ENCODE results near the gene C15orf62.
A peak's percentile ranks its signal among the peaks of the same experiment; 100 is the strongest.

Gene C15orf62

DNA sequence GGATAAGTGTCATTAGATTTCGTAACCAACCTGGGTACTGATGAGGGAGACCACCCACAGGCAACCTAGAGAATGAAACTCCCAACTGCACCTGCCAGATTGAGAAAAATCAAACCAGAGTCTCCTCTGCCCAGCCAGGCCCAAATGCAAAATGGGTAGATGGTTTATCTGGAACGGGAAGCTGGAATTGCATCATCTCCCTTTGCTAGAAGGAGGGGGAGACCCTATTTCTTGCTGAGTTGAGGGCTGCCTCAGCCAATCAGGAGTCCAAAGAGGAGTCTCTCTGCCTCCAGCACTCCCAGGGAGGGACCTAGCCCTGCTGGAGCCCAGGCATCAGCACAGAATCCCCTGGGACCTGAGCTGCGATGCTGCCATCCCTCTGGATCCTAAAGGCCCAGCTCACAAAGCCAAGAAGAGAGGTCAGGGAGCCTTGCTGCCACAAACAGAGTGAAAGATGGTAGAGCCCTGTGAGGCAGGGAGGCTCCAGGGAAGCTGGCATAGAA, 22.8 kb upstream of the C15orf62 start:
- ATAC-seq (replicated peaks) (no peak), DNase-seq (no peak)
- Mint-ChIP-seq H3K27ac (peak overlapping the region in 1 of 2 donors; percentile 98), H3K4me3 (no peak overlapping the region), H3K27me3 (no peaks in the 10 kb centered on the region), H3K36me3 (ENCODE audit: insufficient read depth) (peaks cover 34% of the 10 kb centered on the region), H3K4me1 (ENCODE audit: low read depth in 2 of 2) (peaks cover 24 to 32% of the 10 kb centered on the region in 2 donors), H3K9me3 (no peaks in the 10 kb centered on the region)

- H3K4me1 Mint-ChIP-seq (ENCODE audit: low read depth in 2 of 2), result peaks cover 25 to 35% of the 10 kb centered on the region in 2 donors
- ATAC-seq (replicated peaks) (no peak), DNase-seq (no peak)
- H3K27me3 Mint-ChIP-seq, result no peaks in the 10 kb centered on the region
- H3K36me3 Mint-ChIP-seq (ENCODE audit: insufficient read depth), result peaks cover 42% of the 10 kb centered on the region
- peak overlapping the region; percentile 41 to 98 for H3K27ac Mint-ChIP-seq
- H3K4me3 Mint-ChIP-seq, result no peak overlapping the region
- H3K9me3 Mint-ChIP-seq, result no peaks in the 10 kb centered on the region
Measured at GRCh38 chr15:40747685-40748631, 21.8 kb upstream of the C15orf62 start.

DNA sequence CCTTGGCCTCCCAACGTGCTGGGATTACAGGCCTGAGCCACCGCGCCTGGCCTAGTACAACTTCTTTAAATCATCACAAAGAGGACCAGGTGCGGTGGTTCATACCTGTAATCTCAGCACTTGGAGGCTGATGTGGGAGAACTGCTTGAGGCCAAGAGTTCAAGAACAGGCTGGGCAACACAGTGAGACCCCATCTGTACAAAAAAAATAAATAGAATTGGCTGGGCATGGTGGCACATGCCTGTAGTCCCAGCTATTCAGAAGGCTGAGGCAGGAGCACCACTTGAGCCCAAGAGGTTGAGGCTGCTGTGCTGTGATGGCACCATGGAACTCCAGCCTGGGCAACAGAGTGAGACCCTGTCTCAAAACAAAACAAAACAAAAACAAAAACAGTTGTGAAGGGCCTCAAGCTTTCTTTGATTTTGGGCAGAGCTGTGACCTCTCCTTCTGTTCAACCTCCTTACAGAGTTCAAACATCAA, 20.6 kb upstream of the C15orf62 start:
- Mint-ChIP-seq H3K4me3 (no peak overlapping the region), H3K4me1 (ENCODE audit: low read depth in 2 of 2) (peaks cover 27 to 36% of the 10 kb centered on the region in 2 donors), H3K27ac (no peak overlapping the region), H3K9me3 (no peaks in the 10 kb centered on the region), H3K27me3 (no peaks in the 10 kb centered on the region), H3K36me3 (ENCODE audit: insufficient read depth) (peaks cover 40% of the 10 kb centered on the region)
- ATAC-seq (replicated peaks), result no peak
- DNase-seq, result no peak

GRCh38 chr15:40750885-40751284, 18.9 kb upstream of the C15orf62 start:
- H3K4me1 Mint-ChIP-seq (ENCODE audit: low read depth in 2 of 2), result peaks cover 24 to 34% of the 10 kb centered on the region in 2 donors
- no peak overlapping the region for H3K4me3 Mint-ChIP-seq
- ATAC-seq (replicated peaks), result no peak
- DNase-seq, result no peak
- H3K27ac Mint-ChIP-seq, result no peak overlapping the region
- peaks cover 39% of the 10 kb centered on the region for H3K36me3 Mint-ChIP-seq (ENCODE audit: insufficient read depth)
- H3K27me3 Mint-ChIP-seq, result no peaks in the 10 kb centered on the region
- H3K9me3 Mint-ChIP-seq, result no peaks in the 10 kb centered on the region

DNA sequence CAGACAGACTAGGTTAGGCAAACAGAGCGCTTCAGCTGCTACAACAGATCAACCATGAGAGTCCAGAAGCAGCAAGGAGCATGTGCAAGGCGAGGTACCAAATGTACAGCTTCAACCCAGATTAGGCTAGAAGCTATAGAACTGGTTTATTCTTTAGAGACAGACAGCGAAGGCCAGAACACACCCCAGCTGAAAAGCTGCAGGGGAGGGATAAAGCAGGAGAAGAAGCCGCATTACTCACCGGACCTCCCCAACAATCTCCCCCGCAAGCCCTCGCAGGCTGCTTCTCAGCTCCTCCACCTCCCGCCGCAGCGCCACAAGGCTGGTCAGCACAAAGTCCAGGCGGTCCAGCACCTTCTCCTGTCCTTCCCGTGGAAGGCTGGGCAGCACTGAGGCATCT, 18.0 kb upstream of the C15orf62 start:
- ATAC-seq (replicated peaks) (no peak), DNase-seq (no peak)
- Mint-ChIP-seq H3K27ac (peak overlapping the region; percentile 41 to 98), H3K27me3 (no peaks in the 10 kb centered on the region), H3K36me3 (ENCODE audit: insufficient read depth) (peaks cover 39% of the 10 kb centered on the region), H3K9me3 (no peaks in the 10 kb centered on the region), H3K4me1 (ENCODE audit: low read depth in 2 of 2) (peaks cover 24 to 34% of the 10 kb centered on the region in 2 donors), H3K4me3 (no peak overlapping the region)

GRCh38 chr15:40754574-40754882, 15.3 kb upstream of the C15orf62 start:
- Mint-ChIP-seq H3K36me3 (ENCODE audit: insufficient read depth) (peaks cover 36% of the 10 kb centered on the region), H3K4me1 (ENCODE audit: low read depth in 2 of 2) (peaks cover 24 to 33% of the 10 kb centered on the region in 2 donors), H3K4me3 (peak overlapping the region; percentile 95 to 99), H3K9me3 (no peaks in the 10 kb centered on the region), H3K27ac (peak overlapping the region; percentile 95 to 98), H3K27me3 (no peaks in the 10 kb centered on the region)
- peak; percentile 26 for ATAC-seq (replicated peaks)
- DNase-seq, result peak in 1 of 3 experiments; percentile 32

DNA sequence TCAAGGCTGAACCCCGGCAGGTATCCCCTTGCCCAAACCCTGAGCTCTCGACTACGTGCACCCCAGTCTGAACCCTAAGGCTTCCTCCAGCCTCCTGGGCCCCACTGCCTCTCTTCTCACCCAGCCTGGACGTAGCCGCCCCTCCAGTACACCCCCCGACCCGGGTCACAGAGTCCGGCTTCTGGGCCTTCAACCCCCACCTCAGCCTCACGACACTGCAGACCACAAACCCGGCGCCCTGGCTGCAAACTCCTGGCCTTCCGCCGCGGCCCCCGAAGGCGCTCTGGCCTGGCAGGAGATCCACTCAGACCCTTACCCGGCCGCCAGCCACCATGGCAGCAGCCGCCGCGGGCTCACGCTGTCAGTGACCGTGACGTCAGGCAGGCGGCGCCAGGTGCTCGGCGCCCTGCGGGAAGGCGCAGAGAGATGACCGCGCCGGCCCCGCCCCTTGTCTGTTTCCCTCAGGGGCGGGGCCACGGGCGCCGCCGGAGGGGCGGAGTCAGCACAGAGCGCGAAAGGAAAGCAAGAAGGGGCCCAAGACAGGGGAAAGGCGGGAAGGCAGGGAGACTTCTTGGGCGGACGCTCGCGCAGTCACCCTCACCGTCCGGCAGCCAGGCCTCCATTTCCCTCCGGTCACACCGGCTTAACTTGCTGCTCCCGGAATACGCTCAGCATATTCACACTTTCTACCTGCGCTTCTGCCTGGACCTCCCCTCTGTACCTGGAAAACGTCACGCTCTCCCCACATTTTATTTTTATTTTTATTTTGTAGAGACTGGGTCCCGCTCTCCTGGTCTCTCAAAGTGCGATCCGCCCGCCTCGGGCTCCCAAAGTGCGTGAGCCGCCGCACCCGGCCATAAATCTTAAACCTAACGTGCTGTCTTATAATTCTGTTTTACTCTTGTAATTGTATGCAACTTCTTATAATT, 14.6 kb upstream of the C15orf62 start, which contains the start of gene RMDN3:
TSS of gene RMDN3 (minus strand) at position 372 of the 929 bp plus-strand sequence. CDS start 471 bp downstream, outside the sequence.
- Mint-ChIP-seq H3K36me3 (ENCODE audit: insufficient read depth) (peaks cover 32% of the 10 kb centered on the region), H3K27ac (peak within 1 kb of the TSS; percentile 95 to 98), H3K9me3 (no peaks in the 10 kb centered on the region), H3K27me3 (no peaks in the 10 kb centered on the region), H3K4me3 (peak within 1 kb of the TSS; percentile 95 to 99), H3K4me1 (ENCODE audit: low read depth in 2 of 2) (peaks cover 24 to 30% of the 10 kb centered on the region in 2 donors)
- DNase-seq, result peak; percentile 91 to 92 (median 92)
- peak; percentile 86 for ATAC-seq (replicated peaks)

DNA sequence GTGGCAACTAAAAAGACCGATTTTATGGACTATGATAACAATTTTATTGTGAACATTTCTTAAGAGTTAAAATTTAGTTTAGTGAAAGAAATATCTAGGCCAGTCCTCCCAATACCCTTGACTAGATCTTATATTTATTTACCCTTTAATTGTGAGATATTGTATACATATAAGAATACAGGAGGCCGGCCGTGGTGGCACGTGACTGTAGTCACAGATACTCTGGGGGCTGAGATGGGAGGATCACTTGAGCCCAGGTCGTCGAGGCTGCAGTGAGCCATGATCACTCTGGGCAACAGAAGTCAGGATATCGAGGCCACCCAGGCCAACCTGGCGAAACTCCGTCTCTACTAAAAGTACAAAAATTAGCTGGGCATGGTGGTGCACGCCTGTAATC, 14.0 kb upstream of the C15orf62 start:
- Mint-ChIP-seq H3K27ac (peak overlapping the region; percentile 95 to 98), H3K27me3 (no peaks in the 10 kb centered on the region), H3K4me1 (ENCODE audit: low read depth in 2 of 2) (peaks cover 24 to 30% of the 10 kb centered on the region in 2 donors), H3K9me3 (no peaks in the 10 kb centered on the region), H3K4me3 (peak overlapping the region; percentile 95 to 99), H3K36me3 (ENCODE audit: insufficient read depth) (peaks cover 27% of the 10 kb centered on the region)
- DNase-seq, result no peak
- ATAC-seq (replicated peaks), result no peak

DNA sequence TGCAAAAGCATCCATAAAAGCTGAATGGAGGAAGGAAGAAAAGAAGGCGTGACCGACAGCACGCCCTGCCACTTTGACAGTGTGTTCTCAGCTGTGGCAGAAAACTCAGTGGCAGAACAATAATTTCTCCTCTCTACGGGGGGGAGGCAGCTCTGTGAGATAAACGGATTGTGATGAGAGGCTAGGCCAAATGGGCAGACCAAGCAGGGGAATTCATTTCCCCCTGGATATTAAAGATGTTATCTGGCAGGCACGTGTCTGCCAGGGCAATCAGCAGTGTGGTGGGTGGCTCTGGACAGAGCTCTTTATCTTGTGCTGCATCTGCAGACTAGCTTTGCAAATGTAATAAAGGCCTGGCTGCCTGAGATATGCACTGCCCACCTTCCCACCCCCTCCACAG, 12.8 kb upstream of the C15orf62 start:
- Mint-ChIP-seq H3K9me3 (no peaks in the 10 kb centered on the region), H3K4me1 (ENCODE audit: low read depth in 2 of 2) (peaks cover 24 to 27% of the 10 kb centered on the region in 2 donors), H3K4me3 (peak overlapping the region; percentile 37 to 99), H3K27me3 (no peaks in the 10 kb centered on the region), H3K27ac (peak overlapping the region; percentile 15 to 51), H3K36me3 (ENCODE audit: insufficient read depth) (peaks cover 19% of the 10 kb centered on the region)
- no peak for ATAC-seq (replicated peaks)
- no peak for DNase-seq

DNA sequence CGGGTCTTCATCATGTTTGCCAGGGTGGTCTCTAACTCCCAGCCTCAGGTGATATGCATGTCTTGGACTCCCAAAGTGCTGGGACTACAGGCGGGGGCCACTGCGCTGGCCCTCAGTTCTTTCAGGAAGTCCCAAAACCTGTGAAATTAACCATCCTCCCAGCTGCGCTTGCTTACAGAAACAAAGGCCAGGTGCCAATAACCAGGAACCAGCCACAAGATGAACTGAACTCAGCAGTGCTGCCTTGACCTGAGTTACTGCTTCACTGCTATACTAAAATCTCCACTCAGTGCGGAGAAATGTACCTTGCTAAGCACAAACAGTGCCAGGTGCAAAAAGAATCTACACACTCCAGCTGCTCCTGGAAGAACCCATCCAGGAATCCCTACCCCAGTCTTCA, 9.8 kb upstream of the C15orf62 start:
- Mint-ChIP-seq H3K27ac (no peak overlapping the region), H3K27me3 (no peaks in the 10 kb centered on the region), H3K36me3 (ENCODE audit: insufficient read depth) (peaks cover 6% of the 10 kb centered on the region), H3K4me1 (ENCODE audit: low read depth in 2 of 2) (peaks cover 8 to 16% of the 10 kb centered on the region in 2 donors), H3K9me3 (no peaks in the 10 kb centered on the region), H3K4me3 (no peak overlapping the region)
- DNase-seq (no peak), ATAC-seq (replicated peaks) (no peak)

DNA sequence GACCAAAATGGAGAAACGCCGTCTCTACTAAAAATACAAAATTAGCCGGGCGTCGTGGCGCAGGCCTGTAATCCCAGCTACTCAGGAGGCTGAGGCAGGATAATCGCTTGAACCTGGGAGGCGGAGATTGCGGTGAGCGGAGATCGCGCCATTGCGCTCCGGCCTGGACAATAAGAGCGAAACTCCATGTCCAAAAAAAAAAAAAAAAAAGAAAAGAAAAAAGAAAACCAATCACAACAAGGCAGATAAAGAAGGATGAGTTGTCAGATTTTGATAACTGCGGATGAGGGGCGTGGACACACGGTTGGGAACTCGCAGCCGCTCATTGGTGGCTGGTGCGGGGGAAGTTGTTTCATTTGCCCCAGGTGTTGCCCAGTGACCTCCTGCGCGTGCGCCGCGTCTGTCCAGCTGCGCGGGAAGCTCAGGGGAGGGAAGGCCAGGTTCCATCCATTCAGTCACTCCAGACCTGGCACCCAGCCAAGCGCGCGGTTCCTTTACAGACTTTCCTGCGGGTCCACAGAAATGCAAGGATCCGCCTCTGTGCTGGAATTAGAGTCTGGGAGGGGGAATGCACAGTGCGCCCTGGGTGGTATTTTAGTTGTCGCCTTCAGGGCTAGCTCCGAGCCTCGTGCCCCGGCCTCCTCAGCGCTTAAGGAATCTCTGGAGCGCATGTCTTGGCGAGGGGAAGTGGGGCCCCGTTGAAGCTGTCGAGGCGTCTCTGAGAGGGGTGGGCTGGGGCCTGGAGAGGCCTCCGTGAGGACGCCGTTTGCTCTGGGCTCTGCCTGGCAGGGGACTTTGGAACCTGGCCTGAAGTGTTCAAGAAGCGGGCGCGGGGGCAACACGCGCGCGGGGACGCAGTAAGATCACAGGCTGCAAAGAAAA, 6.6 kb upstream of the C15orf62 start:
- Mint-ChIP-seq H3K27me3 (no peaks in the 10 kb centered on the region), H3K9me3 (no peaks in the 10 kb centered on the region), H3K4me3 (peak overlapping the region; percentile 78 to 87), H3K27ac (peak overlapping the region; percentile 92 to 93), H3K4me1 (ENCODE audit: low read depth in 2 of 2) (peaks cover 13 to 27% of the 10 kb centered on the region in 2 donors), H3K36me3 (ENCODE audit: insufficient read depth) (peaks cover 10% of the 10 kb centered on the region)
- DNase-seq (no peak), ATAC-seq (replicated peaks) (no peak)

DNA sequence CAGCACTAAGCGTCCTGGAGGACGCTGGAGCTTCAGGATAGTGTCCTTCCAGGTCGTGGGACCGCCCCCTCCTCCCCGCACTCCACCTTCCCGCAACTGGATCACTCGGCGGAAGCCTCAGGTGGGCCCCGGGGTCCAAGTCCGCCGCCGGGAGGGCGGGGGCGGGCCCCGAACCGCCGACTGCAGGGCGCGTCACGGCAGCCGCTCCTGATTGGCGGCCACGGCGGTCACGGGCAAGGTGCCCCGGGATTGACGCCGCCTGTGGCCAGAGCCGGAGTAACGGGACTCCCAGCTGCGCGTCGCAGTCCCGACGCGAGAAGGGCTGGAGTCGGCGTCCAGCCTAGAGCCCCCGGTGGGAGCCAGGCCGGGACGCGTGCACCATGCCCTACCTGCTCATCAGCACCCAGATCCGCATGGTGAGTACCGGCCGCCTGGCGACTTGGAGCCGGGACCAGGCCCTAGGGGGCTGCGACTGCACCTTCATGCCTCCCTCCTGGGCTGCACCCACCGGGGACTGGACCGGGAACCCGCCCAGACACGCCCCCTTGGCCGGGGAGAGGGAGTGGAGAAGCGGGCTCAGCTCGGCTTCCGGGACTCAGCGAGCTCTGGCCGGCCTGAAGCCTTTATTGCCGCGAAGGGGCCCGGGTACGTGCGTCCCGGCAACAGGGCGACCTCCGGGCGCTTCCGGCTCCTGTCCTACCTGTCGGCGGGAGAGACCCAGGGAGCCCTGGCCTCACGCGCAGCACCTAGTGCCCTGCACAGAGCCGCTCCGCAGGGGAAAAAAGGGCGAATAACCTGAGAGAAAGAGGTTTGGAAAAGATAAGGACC, 5.8 kb upstream of the C15orf62 start, which contains the start of gene GCHFR:
TSS of gene GCHFR (plus strand) at position 268 of the 828 bp plus-strand sequence. CDS start at position 381, 113 bp downstream.
- DNase-seq (peak; percentile 42 to 45 (median 45)), ATAC-seq (replicated peaks) (peak; percentile 30)
- H3K36me3 Mint-ChIP-seq (ENCODE audit: insufficient read depth), result peaks cover 10% of the 10 kb centered on the region
- H3K27ac Mint-ChIP-seq, result peak within 1 kb of the TSS; percentile 92 to 93
- peak within 1 kb of the TSS; percentile 78 to 87 for H3K4me3 Mint-ChIP-seq
- no peaks in the 10 kb centered on the region for H3K27me3 Mint-ChIP-seq
- peaks cover 17 to 35% of the 10 kb centered on the region in 2 donors for H3K4me1 Mint-ChIP-seq (ENCODE audit: low read depth in 2 of 2)
- no peaks in the 10 kb centered on the region for H3K9me3 Mint-ChIP-seq

Measured in effector memory CD8-positive, alpha-beta T cell (primary cell).